Endothelial cell of umbilical vein (primary cell): ENCODE results near the gene TMEM130. TPM values are rescaled to one million over a fixed set of nuclear protein-coding genes. Genes with fewer than 3 reads are reported as not detected.
"Not testable (repeated sequence)": the region's sequence is repeated elsewhere in the genome, so short reads cannot be mapped to it uniquely, and the experiment has no call there.

ENCODE experiments used
- BruUV-seq: library from RNA; stranded (reverse); fragments of 400-500 nt; replicated peaks from 2 replicates; lab custom pipeline; 2021; lab: Mats Ljungman, UMichigan
- CTCF ChIA-PET: fragments of 300-600, 350-600 bp; sonication (Branson Sonifier 250); formaldehyde crosslinking; loops from one replicate; lab custom pipeline; 2021; ENCODE audit warnings: antibody characterized with exemption, inconsistent platforms; lab: Charles Lee
- POLR2A ChIA-PET: fragments of 300-600, 350-600 bp; sonication (Branson Sonifier 250); formaldehyde crosslinking; loops from one replicate; lab custom pipeline; 2021; ENCODE audit warnings: antibody characterized with exemption, inconsistent platforms; lab: Charles Lee
- DNase-seq: peaks from one replicate; pipeline ENCODE4 v3.0.0-alpha.2; 2011; ENCODE audit warnings: low read depth, low spot score
- FAIRE-seq: peaks from 2 replicates; lab custom pipeline; 2011; peaks lifted over from hg19 to GRCh38; lab: Jason Lieb, UNC
- H2AFZ ChIP-seq: 2 replicates; pipeline ENCODE4 v1.6.0; 2012; ENCODE audit warnings: low read depth, low read length, control low read depth, inconsistent platforms
- H3K27ac ChIP-seq: 2 replicates; pipeline ENCODE4 v1.5.1; 2011; ENCODE audit warnings: low read depth, mild to moderate bottlenecking, control low read depth, low read length, moderate library complexity; ENCODE audit not compliant: insufficient read depth
- H3K27me3 ChIP-seq, 2 experiments: 2 replicates each; pipeline versions ENCODE4 v1.6.0 to v1.6.1; 2011; ENCODE audit warnings: low read length in 2 of 2, mixed read lengths in 1 of 2; ENCODE audit not compliant: control insufficient read depth in 2 of 2, insufficient read depth in 2 of 2
- H3K36me3 ChIP-seq, 2 experiments: 2 replicates in 1 of 2; 3 replicates in 1 of 2; pipeline ENCODE4 v1.5.1; 2011; ENCODE audit warnings: low read length in 2 of 2, mild to moderate bottlenecking in 1 of 2, moderate library complexity in 1 of 2; ENCODE audit not compliant: control insufficient read depth in 2 of 2, insufficient read depth in 2 of 2; ENCODE audit errors: extremely low read depth in 1 of 2
- H3K4me1 ChIP-seq: 3 replicates; pipeline ENCODE4 v1.5.1; 2011; ENCODE audit warnings: mild to moderate bottlenecking, low read length; ENCODE audit not compliant: control insufficient read depth, insufficient read depth; ENCODE audit errors: extremely low read depth
- H3K4me2 ChIP-seq: 2 replicates; pipeline ENCODE4 v1.6.1; 2011; ENCODE audit warnings: low read length, control low read depth, mixed read lengths; ENCODE audit not compliant: insufficient read depth
- H3K4me3 ChIP-seq, 3 experiments: fragments of 200-600 bp in 1 of 3; sonication (generic), shearing (Covaris generic) in 1 of 3; replicated peaks in 1 of 3; 2 replicates each; pipeline ENCODE4 v1.5.1; 2011 to 2016; ENCODE audit warnings: control low read depth in 3 of 3, low read length in 3 of 3, mild to moderate bottlenecking in 2 of 3, inconsistent platforms in 1 of 3, low read depth in 1 of 3, moderate library complexity in 1 of 3; ENCODE audit not compliant: insufficient read depth in 1 of 3
- H3K79me2 ChIP-seq: 2 replicates; pipeline ENCODE4 v1.6.0; 2012; ENCODE audit warnings: low read length, inconsistent platforms; ENCODE audit not compliant: control insufficient read depth, insufficient read depth
- H3K9ac ChIP-seq: replicated peaks from 2 replicates; pipeline ENCODE3; 2011; ENCODE audit warnings: low read length, control low read depth; ENCODE audit not compliant: insufficient read depth; ENCODE audit errors: extremely low read depth
- H3K9me1 ChIP-seq: replicated peaks from 3 replicates; pipeline ENCODE4 v1.6.0; 2011; ENCODE audit warnings: mild to moderate bottlenecking, low read length; ENCODE audit not compliant: control insufficient read depth, insufficient read depth; ENCODE audit errors: extremely low read depth
- H3K9me3 ChIP-seq: replicated peaks from 2 replicates; pipeline ENCODE4 v1.5.1; 2012; ENCODE audit warnings: low read length, inconsistent platforms; ENCODE audit not compliant: control insufficient read depth, insufficient read depth
- H4K20me1 ChIP-seq: replicated peaks from 2 replicates; pipeline ENCODE3; 2011; ENCODE audit warnings: mild to moderate bottlenecking, low read length; ENCODE audit not compliant: control insufficient read depth, insufficient read depth; ENCODE audit errors: extremely low read depth
- EZH2 ChIP-seq: IDR thresholded peaks from 2 replicates; pipeline ENCODE4 v1.6.1; 2012; ENCODE audit warnings: borderline replicate concordance, low read depth, mild to moderate bottlenecking, moderate library complexity, low read length, inconsistent platforms; ENCODE audit not compliant: severe bottlenecking
- FOS ChIP-seq: IDR thresholded peaks from 2 replicates; pipeline ENCODE4 v1.6.1; 2011; ENCODE audit warnings: mild to moderate bottlenecking, low read length, moderate library complexity, borderline replicate concordance; ENCODE audit not compliant: insufficient read depth
- GATA2 ChIP-seq: IDR thresholded peaks from 2 replicates; pipeline ENCODE4 v1.7.0; 2011; ENCODE audit warnings: low read depth, mild to moderate bottlenecking, moderate library complexity, mixed read lengths, low read length; ENCODE audit not compliant: insufficient read length, insufficient read depth
- MAX ChIP-seq: IDR thresholded peaks from 2 replicates; pipeline ENCODE4 v1.6.1; 2011; ENCODE audit not compliant: insufficient read depth, insufficient read length
- POLR2AphosphoS5 ChIP-seq: IDR thresholded peaks from 2 replicates; pipeline ENCODE4 v1.6.1; 2012; ENCODE audit warnings: low read depth, mild to moderate bottlenecking, control low read depth, low read length, moderate library complexity; ENCODE audit not compliant: insufficient read depth
- dilution Hi-C: fragments of 300-500 bp; cut with MboI; formaldehyde crosslinking; loops from one replicate; pipeline ENCODE4 v1.15.0; 2019; ENCODE audit warnings: low sequenced_read_pairs; ENCODE audit not compliant: extremely low pct_ligation_motif_present
- intact Hi-C: fragments of 100-400 bp; cut with micrococcal nuclease; formaldehyde crosslinking; loops from one replicate; pipeline ENCODE4 v1.10.0; 2022
- polyA plus RNA-seq, 4 experiments: library from polyadenylated mRNA; depleted of rRNA in 3 of 4; stranded (reverse) in 3 of 4; unstranded in 1 of 4; fragments of >200 nt; gene quantifications; 2 replicates each; pipeline versions ENCODE4 v1.2.1 to v1.2.3, GENCODE V29; 2011 to 2012; ENCODE audit warnings: missing spikeins in 1 of 4
- total RNA-seq: library from RNA; stranded (reverse); gene quantifications from 2 replicates; pipeline ENCODE4 v1.2.3, GENCODE V29; 2021

Gene TMEM130
- total and polyA plus RNA-seq, 2 donors (not counting 3 experiments of a cell fraction or from before 2014, with no cell fraction given) = not detected

GRCh38 chr7:98848918-98849317, 20.9 kb downstream of the TMEM130 start:
- Histone ChIP-seq H3K4me2 (no peak overlapping the region), H3K9ac (no peak overlapping the region), H2AFZ (no peak overlapping the region), H3K9me3 (no peaks in the 10 kb centered on the region), H4K20me1 (no peaks in the 10 kb centered on the region), H3K27me3 (no peaks in the 10 kb centered on the region), H3K4me3 (no peak overlapping the region), H3K79me2 (no peaks in the 10 kb centered on the region), H3K27ac (no peak overlapping the region), H3K36me3 (no peaks in the 10 kb centered on the region), H3K9me1 (no peaks in the 10 kb centered on the region), H3K4me1 (no peaks in the 10 kb centered on the region)
- DNase-seq (no peak), FAIRE-seq (no peak)
- no TSS peak for BruUV-seq
- ChIA-PET CTCF (no interaction called here), POLR2A (no interaction called here)
- intact Hi-C loops (no loop called here), dilution Hi-C loops (no loop called here)
- TF ChIP-seq FOS (no peak), POLR2AphosphoS5 (no peak), EZH2 (no peak), GATA2 (no peak), MAX (no peak)

- FAIRE-seq, POLR2A ChIA-PET: not testable (repeated sequence)
Observed at GRCh38 chr7:98842552-98842951, 27.3 kb downstream of the TMEM130 start.

More at GRCh38 chr7:98842552-98842951, 27.3 kb downstream of the TMEM130 start:
- intact Hi-C loops, H3K79me2 ChIP-seq, H3K4me3 ChIP-seq, H3K4me2 ChIP-seq, H2AFZ ChIP-seq, H3K27me3 ChIP-seq, BruUV-seq, H3K4me1 ChIP-seq, H4K20me1 ChIP-seq, H3K9ac ChIP-seq, H3K9me3 ChIP-seq, H3K9me1 ChIP-seq, H3K36me3 ChIP-seq, DNase-seq, H3K27ac ChIP-seq, dilution Hi-C loops: not testable (repeated sequence)
- CTCF ChIA-PET = interaction anchor here (0.8 to 4.8 kb wide), 9 partner anchors 10 to 821 kb away, joined by 3 to 111 read pairs (median 18); no protein-coding TSS in a partner anchor
